Astrocyte of the cerebellum (primary cell): ENCODE measurements around the gene DMRTB1.

Experiments used
- DNase-seq: peaks from one replicate; pipeline ENCODE4 v3.0.0-alpha.2; 2011; ENCODE audit warnings: low read depth
- H3K4me3 ChIP-seq: 2 replicates; pipeline ENCODE4 v1.5.1; 2011; ENCODE audit warnings: mild to moderate bottlenecking, low read depth, low read length, moderate library complexity
- in situ Hi-C: cut with HindIII; loops from 2 replicates; pipeline ENCODE4 v1.10.0; 2017; ENCODE audit warnings: low sequenced_read_pairs
- TF ChIP-seq, protein P1 (sequence below): IDR thresholded peaks from 2 replicates; pipeline ENCODE4 v1.5.1; 2012; ENCODE audit warnings: low read length, low read depth, moderate library complexity, mild to moderate bottlenecking; ENCODE audit errors: missing control alignments

DMRTB1 gene

DNA sequence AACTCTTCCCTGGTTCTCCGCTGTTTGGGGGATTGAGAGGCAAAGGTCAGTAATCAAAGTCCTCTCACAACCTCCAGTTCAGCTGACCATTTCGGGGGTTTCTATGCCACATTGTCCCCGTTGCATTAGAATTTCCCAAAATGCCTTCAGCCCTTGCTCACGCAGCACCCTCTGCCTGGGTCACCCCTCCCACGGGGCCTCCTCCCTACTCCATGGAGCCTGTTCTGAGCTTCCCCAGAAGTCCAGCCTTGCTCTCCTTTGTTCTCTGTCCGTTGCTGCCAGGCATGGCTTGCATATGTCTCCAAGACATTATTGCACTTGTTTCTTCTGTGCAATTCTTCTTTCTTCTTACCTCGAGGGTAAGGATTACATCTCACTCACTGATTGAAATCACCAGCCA is 16.5 kb downstream of the DMRTB1 start:
- in situ Hi-C loops = loop anchor here (25.0 kb wide), 1 partner anchor 262 kb away; the partner anchor contains the start of gene GLIS1
- H3K4me3 ChIP-seq = no peak overlapping the region
- TF ChIP-seq, protein P1, sequence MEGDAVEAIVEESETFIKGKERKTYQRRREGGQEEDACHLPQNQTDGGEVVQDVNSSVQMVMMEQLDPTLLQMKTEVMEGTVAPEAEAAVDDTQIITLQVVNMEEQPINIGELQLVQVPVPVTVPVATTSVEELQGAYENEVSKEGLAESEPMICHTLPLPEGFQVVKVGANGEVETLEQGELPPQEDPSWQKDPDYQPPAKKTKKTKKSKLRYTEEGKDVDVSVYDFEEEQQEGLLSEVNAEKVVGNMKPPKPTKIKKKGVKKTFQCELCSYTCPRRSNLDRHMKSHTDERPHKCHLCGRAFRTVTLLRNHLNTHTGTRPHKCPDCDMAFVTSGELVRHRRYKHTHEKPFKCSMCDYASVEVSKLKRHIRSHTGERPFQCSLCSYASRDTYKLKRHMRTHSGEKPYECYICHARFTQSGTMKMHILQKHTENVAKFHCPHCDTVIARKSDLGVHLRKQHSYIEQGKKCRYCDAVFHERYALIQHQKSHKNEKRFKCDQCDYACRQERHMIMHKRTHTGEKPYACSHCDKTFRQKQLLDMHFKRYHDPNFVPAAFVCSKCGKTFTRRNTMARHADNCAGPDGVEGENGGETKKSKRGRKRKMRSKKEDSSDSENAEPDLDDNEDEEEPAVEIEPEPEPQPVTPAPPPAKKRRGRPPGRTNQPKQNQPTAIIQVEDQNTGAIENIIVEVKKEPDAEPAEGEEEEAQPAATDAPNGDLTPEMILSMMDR = no peak
- DNase-seq = no peak

DNA sequence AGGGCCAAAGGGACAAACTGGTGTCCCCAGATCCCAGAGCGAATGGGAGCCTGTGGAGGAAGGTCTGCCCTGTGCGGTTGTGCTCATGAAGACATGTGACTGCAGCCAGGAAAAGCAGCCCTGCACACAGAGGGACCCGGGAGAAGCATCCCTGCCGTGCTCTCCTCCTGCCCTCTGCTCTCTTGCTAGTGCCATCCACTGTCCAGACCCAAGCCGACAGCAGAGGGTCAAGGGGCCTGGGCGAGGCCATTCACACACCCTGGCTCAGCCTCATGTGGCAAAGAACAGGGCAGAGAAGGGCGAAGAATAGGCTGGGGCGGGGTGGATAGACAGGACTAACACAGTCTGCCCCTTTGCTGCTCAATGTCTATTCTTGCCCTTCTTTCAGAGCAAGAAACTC is 17.4 kb downstream of the DMRTB1 start:
- in situ Hi-C loops = loop anchor here (25.0 kb wide), 1 partner anchor 261 kb away; the partner anchor contains the start of gene GLIS1
- no peak for DNase-seq
- no peak overlapping the region for H3K4me3 ChIP-seq
- TF ChIP-seq, protein P1 = no peak

GRCh38 chr1:53477651-53478501 is 18.7 kb downstream of the DMRTB1 start:
- TF ChIP-seq, protein P1 = no peak
- H3K4me3 ChIP-seq = no peak overlapping the region
- DNase-seq = no peak
- in situ Hi-C loops = loop anchor here (25.0 kb wide), 1 partner anchor 259 kb away; the partner anchor contains the start of gene GLIS1

GRCh38 chr1:53478502-53478818 is 19.3 kb downstream of the DMRTB1 start:
- TF ChIP-seq, protein P1 = no peak
- no peak overlapping the region for H3K4me3 ChIP-seq
- no peak for DNase-seq
- in situ Hi-C loops = loop anchor here (25.0 kb wide), 1 partner anchor 259 kb away; the partner anchor contains the start of gene GLIS1

GRCh38 chr1:53480678-53481077 is 21.5 kb downstream of the DMRTB1 start:
- DNase-seq = no peak
- H3K4me3 ChIP-seq = no peak overlapping the region
- in situ Hi-C loops = loop anchor here (25.0 kb wide), 1 partner anchor 257 kb away; the partner anchor contains the start of gene GLIS1
- TF ChIP-seq, protein P1 = no peak

GRCh38 chr1:53481456-53481855 is 22.3 kb downstream of the DMRTB1 start:
- in situ Hi-C loops = loop anchor here (25.0 kb wide), 1 partner anchor 256 kb away; the partner anchor contains the start of gene GLIS1
- H3K4me3 ChIP-seq = no peak overlapping the region
- DNase-seq = no peak
- TF ChIP-seq, protein P1 = no peak
